Body of pancreas (tissue), 4 donors: ENCODE measurements around the gene PPIL1.

Experiments used
- CTCF ChIP-seq, 7 experiments: fragments of 450-650 bp in 4 of 7; fragments of 200-600 bp in 3 of 7; sonication (generic) in 3 of 7; IDR thresholded peaks; one replicate each; pipeline ENCODE4 v1.5.1; 2016 to 2019; ENCODE audit warnings: antibody characterized with exemption in 7 of 7
- POLR2A ChIP-seq, 3 donors: fragments of 450-650 bp; IDR thresholded peaks; one replicate each; pipeline ENCODE4 v1.6.1; 2016; ENCODE audit warnings: antibody characterized with exemption in 3 of 3, mild to moderate bottlenecking in 2 of 3

GRCh38 chr6:36807750-36808149, 66.9 kb downstream of the PPIL1 start:
- TF ChIP-seq CTCF (IDR thresholded peaks at IDR 0.05) (no peak), POLR2A (IDR thresholded peaks at IDR 0.05) (no peak)
